H54 (cell line): ENCODE measurements around the gene FAM50A.

Experiments used
- DNase-seq: peaks from one replicate; pipeline ENCODE4 v3.0.0; 2011; ENCODE audit warnings: low spot score, mixed read lengths; ENCODE audit not compliant: insufficient read length
- FAIRE-seq: peaks from 3 replicates; lab custom pipeline; 2011; peaks lifted over from hg19 to GRCh38; lab: Jason Lieb, UNC
- POLR2A ChIP-seq: IDR thresholded peaks from 2 replicates; pipeline ENCODE4 v1.6.1; 2011; ENCODE audit warnings: low read depth, mild to moderate bottlenecking, low read length

The FAM50A gene

GRCh38 chrX:154470914-154471568 lies 27.1 kb downstream of the FAM50A start:
- DNase-seq = no peak
- no peak for TF ChIP-seq POLR2A
- no peak for FAIRE-seq

- no peak for FAIRE-seq
- DNase-seq = no peak
- TF ChIP-seq POLR2A = no peak
Measured at GRCh38 chrX:154471839-154472684, 28.1 kb downstream of the FAM50A start.

GRCh38 chrX:154472685-154473632 lies 29.0 kb downstream of the FAM50A start:
- FAIRE-seq (no peak), DNase-seq (no peak)
- TF ChIP-seq POLR2A = no peak

- FAIRE-seq = no peak
- no peak for DNase-seq
- TF ChIP-seq POLR2A = no peak
Measured at GRCh38 chrX:154473683-154474082, 29.7 kb downstream of the FAM50A start.

GRCh38 chrX:154476821-154477220 lies 32.9 kb downstream of the FAM50A start:
- FAIRE-seq = no peak
- TF ChIP-seq POLR2A = no peak
- DNase-seq = no peak

- no peak for FAIRE-seq
- DNase-seq = no peak
- TF ChIP-seq POLR2A = no peak
Measured at GRCh38 chrX:154477891-154478477, 34.0 kb downstream of the FAM50A start.

- FAIRE-seq = no peak
- DNase-seq = peak; percentile 83
- peak; percentile 64 for TF ChIP-seq POLR2A
Measured at GRCh38 chrX:154478728-154479622, 35.0 kb downstream of the FAM50A start, which contains the start of gene LAGE3. Gene LAGE3, minus strand, starts transcription at chrX:154479281. Its CDS starts 366 bp downstream, at chrX:154478915.

- no peak for TF ChIP-seq POLR2A
- FAIRE-seq = no peak
- DNase-seq = no peak
Measured at GRCh38 chrX:154481195-154481594, 37.3 kb downstream of the FAM50A start.

GRCh38 chrX:154481911-154482601 lies 38.1 kb downstream of the FAM50A start:
- FAIRE-seq (no peak), DNase-seq (no peak)
- no peak for TF ChIP-seq POLR2A

- no peak for FAIRE-seq
- TF ChIP-seq POLR2A = no peak
- no peak for DNase-seq
Measured at GRCh38 chrX:154482786-154483185, 38.8 kb downstream of the FAM50A start.

- FAIRE-seq (no peak), DNase-seq (no peak)
- no peak for TF ChIP-seq POLR2A
Measured at GRCh38 chrX:154483325-154483724, 39.4 kb downstream of the FAM50A start.

GRCh38 chrX:154484255-154485149 lies 40.6 kb downstream of the FAM50A start:
- FAIRE-seq (no peak), DNase-seq (no peak)

More at GRCh38 chrX:154484255-154485149, 40.6 kb downstream of the FAM50A start:
- no peak for TF ChIP-seq POLR2A
